Measurements from ENCODE around the gene CCDC73. TPM values are rescaled to one million over a fixed set of nuclear protein-coding genes. Genes with fewer than 3 reads are reported as not detected.

CCDC73 gene
- total and polyA plus RNA-seq, 10 of the 15 experiments (the other 5 are each of a cell fraction or from before 2014, with no cell fraction given): 0.05 to 0.57 (median 0.14) TPM

GRCh38 chr11:32758291-32758690, 36.2 kb downstream of the CCDC73 start:
- Histone ChIP-seq H3K4me2 (ENCODE audit: control insufficient read depth, insufficient read depth) (no peak overlapping the region), H3K4me1 (ENCODE audit: control insufficient read depth, insufficient read depth, low read length) (no peaks in the 10 kb centered on the region), H3K79me2 (ENCODE audit: control insufficient read depth, insufficient read depth, low read length) (no peaks in the 10 kb centered on the region), H3K36me3 (ENCODE audit: control insufficient read depth in 2 of 2, insufficient read depth in 2 of 2, low read length in 1 of 2) (no peaks in the 10 kb centered on the region), H3K4me3 (no peak overlapping the region), H3K9ac (ENCODE audit: control insufficient read depth, insufficient read depth, low read length) (no peak overlapping the region), H3K27me3 (replicated peaks in 1 of 2; ENCODE audit: control insufficient read depth in 2 of 2, insufficient read depth in 2 of 2, low read length in 1 of 2) (no peaks in the 10 kb centered on the region), H3K9me3 (replicated peaks; ENCODE audit: control insufficient read depth, insufficient read depth, low read length) (no peaks in the 10 kb centered on the region), H3K27ac (ENCODE audit: control insufficient read depth, insufficient read depth) (no peak overlapping the region), H2AFZ (ENCODE audit: control insufficient read depth, low read depth, low read length) (no peak overlapping the region), H4K20me1 (ENCODE audit: control insufficient read depth, insufficient read depth) (no peaks in the 10 kb centered on the region)
- WGBS (ENCODE audit: insufficient coverage, insufficient replicate concordance, low lambda C conversion rate, missing lambda C conversion rate): 28% methylated on average over 2 of the region's 2 CpGs
- ChIA-PET CTCF (interaction anchor here (1.2 to 2.4 kb wide), 4 partner anchors 8 to 51 kb away, joined by 3 to 13 read pairs (median 6); no protein-coding TSS in a partner anchor), POLR2A (no interaction called here), SMC1A (ENCODE audit: uncharacterized antibody, unreplicated experiment) (interaction anchor here (1.1 to 3.1 kb wide), 5 partner anchors 8 to 81 kb away, joined by 3 to 15 read pairs (median 5); no protein-coding TSS in a partner anchor), RAD21 (ENCODE audit: unreplicated experiment) (interaction anchor here (0.7 kb wide), 1 partner anchor 74 kb away, joined by 3 read pairs; no protein-coding TSS in a partner anchor)
- intact Hi-C loops (cut with micrococcal nuclease; ENCODE audit: unreplicated experiment) (no loop called here), in situ Hi-C loops (cut with MboI) (no loop called here)
- no TSS peak for BruUV-seq (replicated peaks)
- ATAC-seq (no peak), DNase-seq (ENCODE audit: low read depth, low spot score) (no peak), FAIRE-seq (no peak)
- TF ChIP-seq, protein P1, sequence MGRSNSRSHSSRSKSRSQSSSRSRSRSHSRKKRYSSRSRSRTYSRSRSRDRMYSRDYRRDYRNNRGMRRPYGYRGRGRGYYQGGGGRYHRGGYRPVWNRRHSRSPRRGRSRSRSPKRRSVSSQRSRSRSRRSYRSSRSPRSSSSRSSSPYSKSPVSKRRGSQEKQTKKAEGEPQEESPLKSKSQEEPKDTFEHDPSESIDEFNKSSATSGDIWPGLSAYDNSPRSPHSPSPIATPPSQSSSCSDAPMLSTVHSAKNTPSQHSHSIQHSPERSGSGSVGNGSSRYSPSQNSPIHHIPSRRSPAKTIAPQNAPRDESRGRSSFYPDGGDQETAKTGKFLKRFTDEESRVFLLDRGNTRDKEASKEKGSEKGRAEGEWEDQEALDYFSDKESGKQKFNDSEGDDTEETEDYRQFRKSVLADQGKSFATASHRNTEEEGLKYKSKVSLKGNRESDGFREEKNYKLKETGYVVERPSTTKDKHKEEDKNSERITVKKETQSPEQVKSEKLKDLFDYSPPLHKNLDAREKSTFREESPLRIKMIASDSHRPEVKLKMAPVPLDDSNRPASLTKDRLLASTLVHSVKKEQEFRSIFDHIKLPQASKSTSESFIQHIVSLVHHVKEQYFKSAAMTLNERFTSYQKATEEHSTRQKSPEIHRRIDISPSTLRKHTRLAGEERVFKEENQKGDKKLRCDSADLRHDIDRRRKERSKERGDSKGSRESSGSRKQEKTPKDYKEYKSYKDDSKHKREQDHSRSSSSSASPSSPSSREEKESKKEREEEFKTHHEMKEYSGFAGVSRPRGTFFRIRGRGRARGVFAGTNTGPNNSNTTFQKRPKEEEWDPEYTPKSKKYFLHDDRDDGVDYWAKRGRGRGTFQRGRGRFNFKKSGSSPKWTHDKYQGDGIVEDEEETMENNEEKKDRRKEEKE (IDR thresholded peaks at IDR 0.05): no peak
- TF ChIP-seq SIX5 (IDR thresholded peaks at IDR 0.05; ENCODE audit: low read depth, low read length, severe bottlenecking): no peak
- no peak for TF ChIP-seq IRF5 (IDR thresholded peaks at IDR 0.05; ENCODE audit: borderline replicate concordance)
- TF ChIP-seq TBL1XR1 (IDR thresholded peaks at IDR 0.05; ENCODE audit: low read depth, low read length): no peak
- no peak for TF ChIP-seq BCL3 (IDR thresholded peaks at IDR 0.05; ENCODE audit: borderline replicate concordance, insufficient read depth, low read depth, low read length, poor library complexity, severe bottlenecking)
- no peak for TF ChIP-seq BRCA1 (IDR thresholded peaks at IDR 0.05; ENCODE audit: low read depth, low read length)
- TF ChIP-seq MEF2A (IDR thresholded peaks at IDR 0.05; ENCODE audit: insufficient read depth, low read depth, low read length): no peak
- no peak for TF ChIP-seq JUNB (IDR thresholded peaks at IDR 0.05)
- no peak for TF ChIP-seq RFX5 (IDR thresholded peaks at IDR 0.05; ENCODE audit: low read depth, low read length)
- no peak for TF ChIP-seq RAD21 (IDR thresholded peaks at IDR 0.05; ENCODE audit: insufficient read depth, low read depth, low read length)
- TF ChIP-seq, protein P2, sequence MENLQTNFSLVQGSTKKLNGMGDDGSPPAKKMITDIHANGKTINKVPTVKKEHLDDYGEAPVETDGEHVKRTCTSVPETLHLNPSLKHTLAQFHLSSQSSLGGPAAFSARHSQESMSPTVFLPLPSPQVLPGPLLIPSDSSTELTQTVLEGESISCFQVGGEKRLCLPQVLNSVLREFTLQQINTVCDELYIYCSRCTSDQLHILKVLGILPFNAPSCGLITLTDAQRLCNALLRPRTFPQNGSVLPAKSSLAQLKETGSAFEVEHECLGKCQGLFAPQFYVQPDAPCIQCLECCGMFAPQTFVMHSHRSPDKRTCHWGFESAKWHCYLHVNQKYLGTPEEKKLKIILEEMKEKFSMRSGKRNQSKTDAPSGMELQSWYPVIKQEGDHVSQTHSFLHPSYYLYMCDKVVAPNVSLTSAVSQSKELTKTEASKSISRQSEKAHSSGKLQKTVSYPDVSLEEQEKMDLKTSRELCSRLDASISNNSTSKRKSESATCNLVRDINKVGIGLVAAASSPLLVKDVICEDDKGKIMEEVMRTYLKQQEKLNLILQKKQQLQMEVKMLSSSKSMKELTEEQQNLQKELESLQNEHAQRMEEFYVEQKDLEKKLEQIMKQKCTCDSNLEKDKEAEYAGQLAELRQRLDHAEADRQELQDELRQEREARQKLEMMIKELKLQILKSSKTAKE (IDR thresholded peaks at IDR 0.05; ENCODE audit: low read depth, poor library complexity, severe bottlenecking): no peak
- no peak for TF ChIP-seq BCL11A (IDR thresholded peaks at IDR 0.05; ENCODE audit: low read depth, low read length)
- no peak for TF ChIP-seq NFYB (IDR thresholded peaks at IDR 0.05; ENCODE audit: insufficient read depth, low read depth, low read length)

All from GM12878 (cell line).